ENCODE results near the gene IFNAR1. TPM values are rescaled to one million over a fixed set of nuclear protein-coding genes. Genes with fewer than 3 reads are reported as not detected.
"Not testable (repeated sequence)": the region's sequence is repeated elsewhere in the genome, so short reads cannot be mapped to it uniquely, and the experiment has no call there.

Gene IFNAR1
- total RNA-seq, 4 donors from 2014 or later, result 8.9 to 24.3 (median 9.9) TPM

DNA sequence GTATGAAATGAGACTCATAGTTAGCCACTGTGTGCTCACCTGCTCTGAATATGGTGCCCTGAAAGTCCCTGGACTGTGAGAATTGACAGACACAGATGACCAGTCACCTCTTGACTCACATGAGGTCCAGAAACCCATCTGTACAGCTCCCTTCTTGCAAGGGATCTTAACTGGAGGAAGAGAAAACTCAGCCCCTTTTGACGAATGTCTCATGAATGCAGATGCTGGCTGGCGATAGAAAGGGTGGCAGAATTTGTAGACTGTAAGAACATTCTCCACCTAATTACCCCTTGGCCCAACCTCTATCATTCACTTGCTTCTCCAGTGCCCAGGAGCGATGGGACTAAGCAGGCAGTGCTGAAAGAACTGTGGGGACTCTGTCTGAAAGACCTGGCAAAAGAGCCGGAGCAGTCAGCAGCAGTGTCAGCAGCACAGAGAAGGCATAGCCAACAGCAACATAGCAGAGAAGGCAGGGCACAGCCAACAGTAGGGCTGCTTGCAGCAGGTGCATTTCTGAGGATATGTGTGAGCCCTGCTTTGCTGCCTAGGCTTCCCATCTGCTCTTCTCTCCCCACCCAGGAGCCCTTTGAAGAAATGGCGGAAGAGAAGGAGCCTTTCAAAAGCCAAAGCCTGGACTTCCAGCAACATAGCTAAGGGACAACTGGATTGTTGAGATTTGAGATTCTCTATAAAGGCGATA, 52.6 kb downstream of the IFNAR1 start:
- intact Hi-C loops (cut with DNase I; ENCODE audit: low total_unique reads), result loop anchor here (5.0 kb wide), 1 partner anchor 180 kb away; no protein-coding TSS in a partner anchor
- TF ChIP-seq POLR2A (IDR thresholded peaks at IDR 0.05), result no peak
- TF ChIP-seq, protein P1, sequence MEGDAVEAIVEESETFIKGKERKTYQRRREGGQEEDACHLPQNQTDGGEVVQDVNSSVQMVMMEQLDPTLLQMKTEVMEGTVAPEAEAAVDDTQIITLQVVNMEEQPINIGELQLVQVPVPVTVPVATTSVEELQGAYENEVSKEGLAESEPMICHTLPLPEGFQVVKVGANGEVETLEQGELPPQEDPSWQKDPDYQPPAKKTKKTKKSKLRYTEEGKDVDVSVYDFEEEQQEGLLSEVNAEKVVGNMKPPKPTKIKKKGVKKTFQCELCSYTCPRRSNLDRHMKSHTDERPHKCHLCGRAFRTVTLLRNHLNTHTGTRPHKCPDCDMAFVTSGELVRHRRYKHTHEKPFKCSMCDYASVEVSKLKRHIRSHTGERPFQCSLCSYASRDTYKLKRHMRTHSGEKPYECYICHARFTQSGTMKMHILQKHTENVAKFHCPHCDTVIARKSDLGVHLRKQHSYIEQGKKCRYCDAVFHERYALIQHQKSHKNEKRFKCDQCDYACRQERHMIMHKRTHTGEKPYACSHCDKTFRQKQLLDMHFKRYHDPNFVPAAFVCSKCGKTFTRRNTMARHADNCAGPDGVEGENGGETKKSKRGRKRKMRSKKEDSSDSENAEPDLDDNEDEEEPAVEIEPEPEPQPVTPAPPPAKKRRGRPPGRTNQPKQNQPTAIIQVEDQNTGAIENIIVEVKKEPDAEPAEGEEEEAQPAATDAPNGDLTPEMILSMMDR (IDR thresholded peaks at IDR 0.05 in 4 of 5, conservative IDR thresholded peaks at IDR 0.05 in 1 of 5), result no peak
- no peaks in the 10 kb centered on the region for H3K36me3 ChIP-seq
- H3K27ac ChIP-seq, result no peak overlapping the region
- H3K4me1 ChIP-seq, result peaks cover 15 to 23% of the 10 kb centered on the region in 2 donors
- no peaks in the 10 kb centered on the region for H3K27me3 ChIP-seq
- ATAC-seq, result no peak
- no peaks in the 10 kb centered on the region for H3K9me3 ChIP-seq
- no peak overlapping the region for H3K4me3 ChIP-seq
- in situ Hi-C loops (cut with MboI; ENCODE audit: low sequenced_read_pairs in 4 of 4), result no loop called here
- no peak for DNase-seq

DNA sequence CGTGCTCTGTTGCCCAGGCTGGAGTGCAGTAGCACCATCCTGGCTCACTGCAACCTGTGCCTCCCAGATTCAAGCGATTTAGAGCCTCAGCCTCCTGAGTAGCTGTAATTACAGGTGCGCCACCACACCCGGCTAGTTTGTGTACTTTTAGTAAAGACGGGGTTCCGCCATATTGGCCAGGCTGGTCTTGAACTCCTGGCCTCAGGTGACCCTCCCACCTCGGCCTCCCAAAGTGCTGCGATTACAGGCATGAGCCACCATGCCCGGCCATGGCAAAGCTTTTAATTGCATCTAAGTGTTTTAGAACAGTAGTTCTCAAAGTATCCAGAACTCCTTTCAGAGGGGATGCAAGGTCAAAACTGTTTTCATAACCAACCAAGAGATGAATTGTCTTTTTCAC, 53.3 kb downstream of the IFNAR1 start:
- no peak overlapping the region for H3K27ac ChIP-seq
- DNase-seq (no peak), ATAC-seq (no peak)
- no peaks in the 10 kb centered on the region for H3K36me3 ChIP-seq
- intact Hi-C loops (cut with DNase I; ENCODE audit: low total_unique reads), result loop anchor here (5.0 kb wide), 1 partner anchor 181 kb away; no protein-coding TSS in a partner anchor
- H3K27me3 ChIP-seq, result no peaks in the 10 kb centered on the region
- TF ChIP-seq, protein P1 (IDR thresholded peaks at IDR 0.05 in 4 of 5, conservative IDR thresholded peaks at IDR 0.05 in 1 of 5), result no peak
- TF ChIP-seq POLR2A (IDR thresholded peaks at IDR 0.05), result no peak
- peaks cover 15 to 26% of the 10 kb centered on the region in 2 donors for H3K4me1 ChIP-seq
- no peak overlapping the region for H3K4me3 ChIP-seq
- in situ Hi-C loops (cut with MboI; ENCODE audit: low sequenced_read_pairs in 4 of 4), result no loop called here
- no peaks in the 10 kb centered on the region for H3K9me3 ChIP-seq

DNA sequence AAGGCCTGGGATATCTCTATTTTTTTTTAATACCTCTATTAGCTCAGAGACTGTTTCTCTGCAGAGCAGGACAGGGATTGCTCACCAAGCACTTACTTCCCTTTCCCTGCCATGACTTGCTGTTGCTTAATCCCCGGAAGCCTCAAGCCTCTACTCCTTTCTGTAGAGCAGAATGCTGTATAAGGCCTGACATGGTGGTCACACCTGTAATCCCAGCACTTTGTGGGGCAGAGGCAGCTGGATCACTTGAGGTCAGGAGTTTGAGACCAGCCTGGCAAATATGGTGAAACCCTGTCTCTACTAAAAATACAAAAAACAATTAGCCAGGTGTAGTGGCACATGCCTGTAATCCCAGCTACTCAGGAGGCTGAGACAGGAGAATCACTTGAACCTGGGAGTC, 55.2 kb downstream of the IFNAR1 start:
- peaks cover 18 to 34% of the 10 kb centered on the region in 2 donors for H3K4me1 ChIP-seq
- DNase-seq, result peak in 1 of 2 donors; percentile 39

DNA sequence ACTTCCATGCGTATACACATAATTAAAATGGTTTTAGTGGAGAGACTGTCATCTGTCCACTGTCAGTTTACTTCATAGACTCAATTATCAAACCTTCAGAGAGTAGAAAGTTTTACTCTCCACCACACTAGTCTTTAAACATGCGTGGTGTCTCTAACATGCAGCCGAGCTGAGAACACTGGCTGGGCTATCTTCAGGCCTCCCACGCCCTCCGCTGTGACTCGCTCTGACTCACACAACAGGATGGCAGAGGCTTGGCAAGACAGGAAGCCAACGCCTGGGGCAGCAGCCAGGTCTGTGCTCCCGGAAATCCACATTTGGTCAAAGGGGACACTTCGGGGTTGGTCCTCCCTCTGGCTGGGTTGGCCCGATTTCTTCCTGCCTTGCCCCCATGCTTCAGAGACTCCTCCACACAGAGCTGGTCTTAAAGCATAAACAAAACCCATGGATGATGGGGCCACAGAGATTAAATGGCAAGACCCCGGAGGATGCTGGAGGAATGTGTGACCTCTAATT, 55.8 kb downstream of the IFNAR1 start:
- Histone ChIP-seq H3K27me3 (no peaks in the 10 kb centered on the region), H3K4me3 (no peak overlapping the region), H3K4me1 (peaks cover 18 to 34% of the 10 kb centered on the region in 2 donors), H3K36me3 (no peaks in the 10 kb centered on the region), H3K9me3 (no peaks in the 10 kb centered on the region), H3K27ac (peak overlapping the region; percentile 72 to 80 (median 78))
- DNase-seq (peak; percentile 86 to 92), ATAC-seq (peak; percentile 96 to 98)
- in situ Hi-C loops (cut with MboI; ENCODE audit: low sequenced_read_pairs in 4 of 4), result no loop called here
- intact Hi-C loops (cut with DNase I; ENCODE audit: low total_unique reads), result loop anchor here (2.0 to 10.0 kb wide), 2 partner anchors 54 to 56 kb away; partner anchors contain the start of gene IFNAR1
- TF ChIP-seq, protein P1 (IDR thresholded peaks at IDR 0.05 in 4 of 5, conservative IDR thresholded peaks at IDR 0.05 in 1 of 5), result no peak
- peak; percentile 27 to 41 for TF ChIP-seq POLR2A (IDR thresholded peaks at IDR 0.05)

More for the DNA sequence above, 55.2 kb downstream of the IFNAR1 start:
- H3K4me3 ChIP-seq; in situ Hi-C loops (cut with MboI; ENCODE audit: low sequenced_read_pairs in 4 of 4); H3K9me3 ChIP-seq; H3K36me3 ChIP-seq; H3K27me3 ChIP-seq: not testable (repeated sequence)
- H3K27ac ChIP-seq, result peak overlapping the region; percentile 72 to 80 (median 78)
- peak; percentile 56 to 69 for ATAC-seq
- intact Hi-C loops (cut with DNase I; ENCODE audit: low total_unique reads), result loop anchor here (2.0 to 10.0 kb wide), 3 partner anchors 55 to 183 kb away; partner anchors contain the start of gene IFNAR1

DNA sequence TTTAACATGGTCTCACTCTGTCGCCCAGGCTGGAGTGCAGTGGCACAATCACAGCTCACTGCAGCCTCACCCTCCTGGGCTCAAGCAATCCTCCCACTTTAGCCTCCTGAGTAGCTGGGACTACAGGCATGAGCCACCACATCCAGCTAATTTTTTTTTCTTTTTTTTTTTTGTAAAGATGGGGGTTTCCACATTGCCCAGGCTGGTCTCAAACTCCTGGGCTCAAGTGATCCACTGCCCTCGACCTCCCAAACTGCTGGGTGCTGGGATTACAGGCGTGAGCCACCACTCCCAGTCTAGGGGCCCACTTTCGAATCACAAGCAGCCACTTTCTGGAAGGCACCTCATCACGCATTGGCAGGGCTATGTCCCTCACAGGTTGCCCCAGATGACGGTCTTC, 56.6 kb downstream of the IFNAR1 start:
- H3K36me3 ChIP-seq; H3K27ac ChIP-seq; DNase-seq; ATAC-seq; H3K27me3 ChIP-seq; in situ Hi-C loops (cut with MboI; ENCODE audit: low sequenced_read_pairs in 4 of 4); H3K4me3 ChIP-seq; H3K9me3 ChIP-seq: not testable (repeated sequence)
- intact Hi-C loops (cut with DNase I; ENCODE audit: low total_unique reads), result loop anchor here (2.0 to 10.0 kb wide), 2 partner anchors 53 to 57 kb away; partner anchors contain the start of gene IFNAR1
- peaks cover 18 to 34% of the 10 kb centered on the region in 2 donors for H3K4me1 ChIP-seq

All from gastrocnemius medialis (tissue), 4 donors.